ENCODE data around the gene BCR.

DNA sequence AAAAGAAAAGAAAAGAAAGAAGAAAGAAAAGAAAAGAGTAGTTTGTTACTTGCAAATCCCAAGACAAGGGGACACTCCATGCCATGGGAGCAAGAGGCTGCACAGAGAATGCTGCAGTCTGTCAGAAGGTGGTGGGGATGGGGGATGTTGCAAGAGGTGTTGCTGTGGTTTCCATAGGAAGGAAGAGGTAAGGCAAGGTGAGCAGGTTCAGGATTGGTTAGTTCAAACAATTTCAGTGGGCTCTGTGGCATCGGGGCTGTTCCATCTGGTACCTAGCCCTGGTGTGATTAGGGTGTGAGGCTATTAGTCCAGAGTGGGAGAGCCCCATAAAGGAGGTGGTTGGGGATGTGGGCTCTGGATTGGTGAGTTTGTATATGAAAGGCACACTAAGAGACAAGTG is 172.7 kb downstream of the BCR start:
- TF ChIP-seq, protein P1, sequence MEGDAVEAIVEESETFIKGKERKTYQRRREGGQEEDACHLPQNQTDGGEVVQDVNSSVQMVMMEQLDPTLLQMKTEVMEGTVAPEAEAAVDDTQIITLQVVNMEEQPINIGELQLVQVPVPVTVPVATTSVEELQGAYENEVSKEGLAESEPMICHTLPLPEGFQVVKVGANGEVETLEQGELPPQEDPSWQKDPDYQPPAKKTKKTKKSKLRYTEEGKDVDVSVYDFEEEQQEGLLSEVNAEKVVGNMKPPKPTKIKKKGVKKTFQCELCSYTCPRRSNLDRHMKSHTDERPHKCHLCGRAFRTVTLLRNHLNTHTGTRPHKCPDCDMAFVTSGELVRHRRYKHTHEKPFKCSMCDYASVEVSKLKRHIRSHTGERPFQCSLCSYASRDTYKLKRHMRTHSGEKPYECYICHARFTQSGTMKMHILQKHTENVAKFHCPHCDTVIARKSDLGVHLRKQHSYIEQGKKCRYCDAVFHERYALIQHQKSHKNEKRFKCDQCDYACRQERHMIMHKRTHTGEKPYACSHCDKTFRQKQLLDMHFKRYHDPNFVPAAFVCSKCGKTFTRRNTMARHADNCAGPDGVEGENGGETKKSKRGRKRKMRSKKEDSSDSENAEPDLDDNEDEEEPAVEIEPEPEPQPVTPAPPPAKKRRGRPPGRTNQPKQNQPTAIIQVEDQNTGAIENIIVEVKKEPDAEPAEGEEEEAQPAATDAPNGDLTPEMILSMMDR (IDR thresholded peaks at IDR 0.05): no peak
- TF ChIP-seq POLR2A (IDR thresholded peaks at IDR 0.05) (no peak), EP300 (IDR thresholded peaks at IDR 0.05; ENCODE audit: low read depth) (no peak), POLR2AphosphoS5 (IDR thresholded peaks at IDR 0.05) (no peak)

Data from transverse colon (tissue), 4 donors.